Retinal pigment epithelial cell (primary cell): ENCODE results near the gene DDA1.

Experiments
- DNase-seq: peaks from one replicate; pipeline ENCODE4 v3.0.0-alpha.2; 2010; ENCODE audit warnings: low read depth
- H3K4me3 ChIP-seq: 2 replicates; pipeline ENCODE4 v1.5.1; 2011; ENCODE audit warnings: mild to moderate bottlenecking, low read length, control low read depth, moderate library complexity
- TF ChIP-seq, protein P1 (sequence below): conservative IDR thresholded peaks from 2 replicates; pipeline ENCODE4 v1.5.1; 2011; ENCODE audit warnings: low read depth, low read length, control low read depth, inconsistent platforms

The DDA1 gene

DNA sequence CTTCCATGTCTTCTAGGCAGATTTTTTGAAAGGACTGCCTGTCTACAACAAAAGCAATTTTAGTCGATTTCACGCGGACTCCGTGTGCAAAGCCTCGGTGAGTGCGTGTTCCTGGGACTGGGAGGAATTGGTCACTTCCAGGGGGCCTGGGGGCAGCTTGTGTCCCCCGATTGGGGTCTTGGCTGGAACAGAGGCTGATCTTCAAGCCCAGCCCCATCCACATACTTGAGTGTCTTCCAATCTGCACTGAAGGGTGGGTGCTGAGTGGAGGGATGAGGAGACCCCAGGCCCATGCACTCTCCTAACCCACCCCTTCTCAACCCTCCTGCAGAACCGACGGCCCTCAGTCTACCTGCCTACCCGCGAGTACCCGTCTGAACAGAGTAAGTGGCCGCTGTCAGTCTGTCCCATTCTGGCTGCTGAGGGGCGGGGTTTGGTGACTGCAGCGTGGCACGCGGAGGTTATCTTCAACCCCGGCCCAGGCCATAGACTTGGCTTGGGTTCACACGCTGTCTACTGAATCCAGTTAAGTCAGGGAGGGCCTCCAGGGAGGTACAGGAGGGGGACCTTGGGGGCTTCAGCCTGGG lies 4.7 kb downstream of the DDA1 start:
- TF ChIP-seq, protein P1, sequence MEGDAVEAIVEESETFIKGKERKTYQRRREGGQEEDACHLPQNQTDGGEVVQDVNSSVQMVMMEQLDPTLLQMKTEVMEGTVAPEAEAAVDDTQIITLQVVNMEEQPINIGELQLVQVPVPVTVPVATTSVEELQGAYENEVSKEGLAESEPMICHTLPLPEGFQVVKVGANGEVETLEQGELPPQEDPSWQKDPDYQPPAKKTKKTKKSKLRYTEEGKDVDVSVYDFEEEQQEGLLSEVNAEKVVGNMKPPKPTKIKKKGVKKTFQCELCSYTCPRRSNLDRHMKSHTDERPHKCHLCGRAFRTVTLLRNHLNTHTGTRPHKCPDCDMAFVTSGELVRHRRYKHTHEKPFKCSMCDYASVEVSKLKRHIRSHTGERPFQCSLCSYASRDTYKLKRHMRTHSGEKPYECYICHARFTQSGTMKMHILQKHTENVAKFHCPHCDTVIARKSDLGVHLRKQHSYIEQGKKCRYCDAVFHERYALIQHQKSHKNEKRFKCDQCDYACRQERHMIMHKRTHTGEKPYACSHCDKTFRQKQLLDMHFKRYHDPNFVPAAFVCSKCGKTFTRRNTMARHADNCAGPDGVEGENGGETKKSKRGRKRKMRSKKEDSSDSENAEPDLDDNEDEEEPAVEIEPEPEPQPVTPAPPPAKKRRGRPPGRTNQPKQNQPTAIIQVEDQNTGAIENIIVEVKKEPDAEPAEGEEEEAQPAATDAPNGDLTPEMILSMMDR = no peak
- no peak for DNase-seq
- no peak overlapping the region for H3K4me3 ChIP-seq

DNA sequence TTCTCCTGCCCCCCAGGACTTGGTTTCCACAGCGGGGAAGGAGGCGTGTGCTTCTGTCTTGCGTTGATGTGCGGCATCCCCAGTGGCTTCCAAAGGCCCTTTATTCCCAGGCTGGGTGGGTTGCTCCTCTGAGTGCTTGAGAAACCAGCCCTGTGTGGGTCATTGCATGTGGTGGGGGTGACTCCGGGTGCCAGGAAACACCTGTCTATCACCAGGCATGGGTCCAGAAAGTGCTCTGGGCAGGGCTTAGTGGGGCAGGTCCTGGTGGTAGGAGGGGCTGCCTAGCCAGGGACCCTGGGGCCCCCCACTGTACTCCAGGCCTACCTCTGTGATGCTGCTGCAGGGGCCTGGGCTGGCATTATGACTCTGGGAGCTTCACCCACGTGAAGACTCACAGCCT lies 9.6 kb downstream of the DDA1 start:
- H3K4me3 ChIP-seq = no peak overlapping the region
- DNase-seq = no peak
- TF ChIP-seq, protein P1 = no peak

DNA sequence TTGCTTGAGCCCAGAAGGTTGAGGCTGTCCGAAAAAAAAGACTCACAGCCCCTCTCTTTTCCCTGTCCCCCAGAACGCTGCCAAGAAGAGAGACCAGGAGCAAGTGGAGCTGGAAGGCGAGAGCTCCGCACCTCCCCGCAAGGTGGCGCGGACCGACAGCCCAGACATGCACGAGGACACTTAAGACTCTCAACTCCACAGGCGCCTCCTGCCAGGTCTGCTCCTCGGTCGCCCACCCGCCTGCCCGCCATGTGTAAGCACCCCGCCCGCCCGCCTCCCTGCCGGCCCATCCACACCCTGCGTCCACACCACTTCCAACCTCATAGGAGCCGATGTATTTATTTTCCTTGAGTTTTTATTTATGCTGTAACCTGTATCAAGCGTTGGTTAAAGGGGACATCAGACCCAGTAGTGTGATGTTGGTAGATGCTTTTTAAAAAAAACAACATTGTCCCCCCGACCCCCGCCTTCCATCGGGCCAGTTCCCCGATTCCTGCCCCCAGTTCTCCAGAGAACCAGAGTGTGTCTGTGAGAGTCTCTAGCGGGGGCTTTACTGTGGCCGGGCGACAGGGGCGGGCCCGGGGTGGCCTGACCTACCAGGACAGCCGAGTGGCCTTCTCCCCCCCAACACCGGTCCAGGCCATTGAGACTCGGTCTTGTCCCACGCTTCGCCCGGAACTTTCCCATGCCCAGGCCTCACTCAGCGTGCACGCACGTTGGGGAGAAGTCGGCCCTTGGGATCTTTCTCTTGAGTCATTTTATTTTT lies 10.3 kb downstream of the DDA1 start:
- no peak for DNase-seq

DNA sequence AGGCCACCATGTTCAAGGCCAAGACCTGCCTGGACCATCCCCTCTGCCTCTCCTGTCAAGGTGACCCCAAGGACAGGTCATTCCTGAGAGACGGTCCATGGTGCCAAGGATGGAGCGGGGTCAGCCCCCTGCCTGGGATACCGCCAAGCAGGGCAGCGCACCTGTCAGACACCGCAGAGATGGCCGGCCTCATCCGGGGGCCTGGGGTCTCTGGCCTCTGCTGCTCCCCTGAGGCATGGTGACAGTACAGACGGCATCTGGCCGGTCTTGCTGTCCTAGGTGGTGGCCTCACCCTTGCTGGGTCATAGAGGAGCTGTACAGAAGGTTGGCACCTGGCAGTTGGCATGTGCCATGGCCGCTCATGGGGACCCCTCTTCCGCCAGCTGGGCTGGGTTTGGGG lies 11.1 kb downstream of the DDA1 start:
- TF ChIP-seq, protein P1 = no peak
- H3K4me3 ChIP-seq = no peak overlapping the region
- DNase-seq = no peak

More for the DNA sequence above, 10.3 kb downstream of the DDA1 start:
- H3K4me3 ChIP-seq = no peak overlapping the region
- TF ChIP-seq, protein P1 = no peak

DNA sequence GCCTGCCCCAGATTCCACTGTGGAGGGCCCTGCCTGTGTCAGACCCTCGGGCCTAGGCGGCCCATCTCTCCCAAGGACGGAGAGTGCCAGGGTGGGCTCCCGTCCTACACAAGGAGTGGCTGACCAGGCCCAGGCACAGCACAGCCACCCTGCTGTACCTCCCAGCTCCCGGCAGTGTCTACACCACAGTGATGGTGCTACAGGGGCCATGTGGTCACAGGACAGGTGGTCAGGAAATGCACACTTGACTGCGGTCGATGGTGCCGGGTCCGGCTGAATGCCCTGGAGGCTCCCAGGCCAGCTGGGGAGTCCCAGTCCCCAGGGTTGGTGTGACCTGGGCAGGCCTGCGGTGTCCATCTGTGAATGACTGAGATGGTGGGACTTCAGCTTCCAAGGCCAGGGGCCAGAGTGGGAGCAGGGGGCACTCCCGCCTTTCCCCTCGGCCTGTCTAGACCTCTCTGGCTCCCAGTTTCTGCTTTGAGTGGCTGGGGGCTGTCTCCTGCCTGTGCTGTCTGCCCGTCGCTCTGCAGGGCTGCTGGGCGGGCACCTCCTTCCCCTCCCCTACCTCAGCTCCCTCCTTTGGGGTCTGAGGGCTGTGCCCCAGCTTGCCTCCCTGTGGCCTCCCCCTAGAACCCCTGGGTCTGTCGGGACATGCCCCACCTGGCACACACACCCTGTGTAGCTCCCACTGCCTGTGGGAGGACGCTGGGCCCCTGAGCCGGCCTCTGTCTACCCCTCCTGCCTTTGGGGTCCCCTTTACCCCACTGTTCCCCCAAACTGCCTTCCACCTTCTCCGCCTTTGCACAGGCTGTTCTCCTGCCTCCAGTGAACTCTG lies 12.5 kb downstream of the DDA1 start:
- TF ChIP-seq, protein P1 = no peak
- DNase-seq = no peak
- no peak overlapping the region for H3K4me3 ChIP-seq

DNA sequence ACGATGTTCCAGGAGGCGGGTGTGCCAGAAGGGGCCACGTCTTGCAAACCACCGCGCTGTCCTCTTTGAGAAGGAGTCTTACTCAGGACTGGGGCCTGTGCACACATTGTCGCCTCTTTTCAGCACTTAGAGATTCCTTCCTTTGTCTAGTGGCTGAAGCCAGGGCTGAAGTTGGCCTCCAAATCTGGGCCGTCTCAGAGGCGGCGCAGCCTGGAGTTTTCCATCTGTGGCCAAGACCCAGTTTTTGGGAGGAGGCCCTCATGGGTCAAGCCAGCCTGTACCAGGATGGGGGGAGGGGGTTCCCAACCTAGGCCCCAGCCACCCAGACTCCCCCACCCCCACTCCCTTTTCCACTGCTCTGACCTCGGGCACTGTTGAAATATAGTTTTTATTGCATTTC lies 13.5 kb downstream of the DDA1 start:
- TF ChIP-seq, protein P1 = no peak
- no peak for DNase-seq
- no peak overlapping the region for H3K4me3 ChIP-seq
